T-cell (primary cell): Measurements from ENCODE around the gene GEMIN2. TPM values are rescaled to one million over a fixed set of nuclear protein-coding genes. Genes with fewer than 3 reads are reported as not detected.
"Not testable (repeated sequence)": the region's sequence is repeated elsewhere in the genome, so short reads cannot be mapped to it uniquely, and the experiment has no call there.

Source experiments
- ATAC-seq, 4 experiments: fragments of 200-7000 bp in 3 of 4; fragments of 150-1000 bp in 1 of 4; cut with Tn5 transposase; replicated peaks in 1 of 4; 1 replicate in 3 of 4; 2 replicates in 1 of 4; pipeline ENCODE4 v1.10.0; 2021; ENCODE audit warnings: moderate library complexity in 3 of 4, mild to moderate bottlenecking in 2 of 4, moderate number of reproducible peaks in 1 of 4
- CTCF ChIA-PET, 2 donors: fragments of 300-600 bp; sonication (Branson Sonifier 250); formaldehyde crosslinking; loops; one replicate each; lab custom pipeline; 2022; ENCODE audit warnings: antibody characterized with exemption in 2 of 2; lab: Charles Lee
- POLR2A ChIA-PET, 2 donors: fragments of 300-600 bp; sonication (Branson Sonifier 250); formaldehyde crosslinking; loops; one replicate each; lab custom pipeline; 2022; ENCODE audit warnings: antibody characterized with exemption in 2 of 2; lab: Charles Lee
- DNase-seq, 35 experiments: peaks; one replicate each; pipeline versions ENCODE4 v3.0.0 to v3.0.0-alpha.2; 2013 to 2023
- H3K27ac ChIP-seq: one replicate; pipeline ENCODE4 v1.5.1; 2013; ENCODE audit warnings: low read length
- H3K27me3 ChIP-seq, 2 experiments: replicated peaks in 1 of 2; 1 replicate in 1 of 2; 2 replicates in 1 of 2; pipeline versions ENCODE4 v1.6.1 to v1.7.0; 2013; ENCODE audit warnings: low read length in 1 of 2, mixed read lengths in 1 of 2; ENCODE audit not compliant: control insufficient read depth in 2 of 2, insufficient read depth in 2 of 2; ENCODE audit errors: extremely low read depth in 1 of 2
- H3K36me3 ChIP-seq, 2 donors: 1 replicate in 1 of 2; 2 replicates in 1 of 2; pipeline versions ENCODE4 v1.6.1 to v1.7.0; 2013; ENCODE audit warnings: low read length in 1 of 2; ENCODE audit not compliant: control insufficient read depth in 2 of 2, insufficient read depth in 1 of 2; ENCODE audit errors: extremely low read depth in 1 of 2
- H3K4me1 ChIP-seq, 2 experiments: 1 replicate in 1 of 2; 2 replicates in 1 of 2; pipeline versions ENCODE4 v1.6.1 to v1.7.0; 2013; ENCODE audit warnings: low read length in 2 of 2, mixed read lengths in 1 of 2; ENCODE audit not compliant: insufficient read depth in 2 of 2, control insufficient read depth in 1 of 2; ENCODE audit errors: extremely low read depth in 1 of 2
- H3K4me3 ChIP-seq, 2 donors: 1 replicate in 1 of 2; 2 replicates in 1 of 2; pipeline versions ENCODE4 v1.5.1 to v1.7.0; 2013; ENCODE audit warnings: mild to moderate bottlenecking in 2 of 2, low read length in 1 of 2, moderate library complexity in 1 of 2; ENCODE audit not compliant: control insufficient read depth in 1 of 2; ENCODE audit errors: extremely low read depth in 1 of 2
- H3K9me3 ChIP-seq: 2 replicates; pipeline ENCODE4 v1.7.0; 2013
- H3K27ac Mint-ChIP-seq, 2 donors: one replicate each; pipeline ENCODE4 v1.8.0; 2020 to 2021; ENCODE audit warnings: mild to moderate bottlenecking in 2 of 2, mixed read lengths in 2 of 2
- H3K27me3 Mint-ChIP-seq, 2 donors: one replicate each; pipeline ENCODE4 v1.8.0; 2021 to 2022; ENCODE audit warnings: mixed read lengths in 2 of 2
- H3K36me3 Mint-ChIP-seq: one replicate; pipeline ENCODE4 v1.8.0; 2021; ENCODE audit warnings: mixed read lengths
- H3K4me1 Mint-ChIP-seq, 3 donors: one replicate each; pipeline ENCODE4 v1.8.0; 2020 to 2022; ENCODE audit warnings: mixed read lengths in 3 of 3, mild to moderate bottlenecking in 1 of 3
- H3K4me3 Mint-ChIP-seq, 3 donors: one replicate each; pipeline ENCODE4 v1.8.0; 2020 to 2022; ENCODE audit warnings: mild to moderate bottlenecking in 3 of 3, mixed read lengths in 3 of 3, moderate library complexity in 3 of 3
- H3K9me3 Mint-ChIP-seq, 3 donors: one replicate each; pipeline ENCODE4 v1.8.0; 2020 to 2022; ENCODE audit warnings: mixed read lengths in 3 of 3
- WGBS: methylation state at CpG from one replicate; pipeline ENCODE4 v1.1.5; 2013; ENCODE audit warnings: missing lambda C conversion rate; ENCODE audit not compliant: insufficient coverage; 5-methylcytosine and 5-hydroxymethylcytosine counted together
- total RNA-seq, 35 experiments: library from RNA in 6 of 35; stranded (reverse) in 6 of 35; fragments of 120-200 nt in 1 of 35; gene quantifications; one replicate each; pipeline versions ENCODE4 v1.2.1 to v1.2.4 and lab custom pipeline; 2013 to 2026

The GEMIN2 gene
- total RNA-seq, 5 donors from 2014 or later (not counting 1 experiment from before 2014, with no cell fraction given): 12.4 to 17.1 (median 13.9) TPM

GRCh38 chr14:39182770-39183684, 68.9 kb downstream of the GEMIN2 start:
- Mint-ChIP-seq H3K9me3 (no peaks in the 10 kb centered on the region), H3K27me3 (no peaks in the 10 kb centered on the region), H3K4me3 (no peak overlapping the region), H3K36me3 (peaks cover 29% of the 10 kb centered on the region), H3K27ac (peak overlapping the region in 1 of 2 donors; percentile 23), H3K4me1 (peaks cover 7 to 18% (median 10%) of the 10 kb centered on the region in 3 donors)
- no peak for ATAC-seq
- ChIA-PET POLR2A (interaction anchor here in 1 of 2 donors (0.5 to 0.7 kb wide), 3 partner anchors 10 to 29 kb away, joined by 3 to 7 read pairs (median 3); no protein-coding TSS in a partner anchor), CTCF (no interaction called here)
- peaks cover 10 to 11% of the 10 kb centered on the region in 2 experiments for H3K4me1 ChIP-seq
- no peaks in the 10 kb centered on the region for H3K27me3 ChIP-seq
- H3K27ac ChIP-seq: no peak overlapping the region
- H3K4me3 ChIP-seq: no peak overlapping the region
- H3K36me3 ChIP-seq: peaks cover 9 to 60% of the 10 kb centered on the region in 2 donors
- no peaks in the 10 kb centered on the region for H3K9me3 ChIP-seq
- no peak for DNase-seq
- no CpG with 5 or more reads among the region's 1 CpG for WGBS

DNA sequence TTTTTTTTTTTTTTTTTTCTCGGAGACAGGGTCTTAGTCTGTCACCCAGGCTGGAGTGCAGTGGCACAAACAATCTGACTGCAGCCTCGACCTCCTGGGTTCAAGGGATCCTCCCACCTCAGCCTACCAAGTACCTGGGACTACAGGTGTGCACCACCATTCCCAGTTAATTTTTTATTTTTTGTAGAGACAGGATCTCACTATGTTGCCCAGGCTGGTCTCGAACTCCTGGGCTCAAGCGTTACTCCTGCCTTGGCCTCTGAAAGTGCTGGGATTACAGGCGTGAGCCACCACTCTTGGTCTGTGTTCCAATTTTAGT, 69.5 kb downstream of the GEMIN2 start:
- H3K9me3 ChIP-seq, H3K4me3 Mint-ChIP-seq, H3K27me3 Mint-ChIP-seq, H3K27me3 ChIP-seq, H3K4me3 ChIP-seq, H3K27ac ChIP-seq, DNase-seq, ATAC-seq, H3K27ac Mint-ChIP-seq, CTCF ChIA-PET, H3K9me3 Mint-ChIP-seq: not testable (repeated sequence)
- POLR2A ChIA-PET: interaction anchor here in 1 of 2 donors (0.5 to 0.7 kb wide), 3 partner anchors 9 to 46 kb away, joined by 3 to 7 read pairs (median 7); no protein-coding TSS in a partner anchor
- H3K36me3 Mint-ChIP-seq: peaks cover 28% of the 10 kb centered on the region
- 89% methylated on average over 3 of the region's 5 CpGs for WGBS
- H3K4me1 Mint-ChIP-seq: peaks cover 7 to 19% (median 10%) of the 10 kb centered on the region in 3 donors
- Histone ChIP-seq H3K4me1 (peaks cover 5 to 10% of the 10 kb centered on the region in 2 experiments), H3K36me3 (peaks cover 5 to 54% of the 10 kb centered on the region in 2 donors)

- H3K4me1 ChIP-seq: peaks cover 4 to 7% of the 10 kb centered on the region in 2 experiments
- no peak overlapping the region for H3K27ac ChIP-seq
- H3K4me3 ChIP-seq: no peak overlapping the region
- H3K9me3 Mint-ChIP-seq: no peaks in the 10 kb centered on the region
- POLR2A ChIA-PET: interaction anchor here (0.5 to 1.3 kb wide), 7 partner anchors 70 to 214 kb away, joined by 3 to 12 read pairs (median 3); partner anchors contain the start of gene GEMIN2 (in 1 of the 2)
- no peaks in the 10 kb centered on the region for H3K27me3 ChIP-seq
- ATAC-seq: no peak
- DNase-seq: peak in 1 of 35 experiments; percentile 7
- no peak overlapping the region for H3K27ac Mint-ChIP-seq
- WGBS: 100% methylated on average over 4 of the region's 4 CpGs
- peaks cover 0 to 12% (median 1%) of the 10 kb centered on the region in 3 donors for H3K4me1 Mint-ChIP-seq
- H3K4me3 Mint-ChIP-seq: no peak overlapping the region
- H3K36me3 ChIP-seq: peaks cover 5 to 43% of the 10 kb centered on the region in 2 donors
- peaks cover 20% of the 10 kb centered on the region for H3K36me3 Mint-ChIP-seq
- no peaks in the 10 kb centered on the region for H3K27me3 Mint-ChIP-seq
- no peaks in the 10 kb centered on the region for H3K9me3 ChIP-seq
- CTCF ChIA-PET: no interaction called here
Measured at GRCh38 chr14:39184628-39185255, 70.6 kb downstream of the GEMIN2 start.

DNA sequence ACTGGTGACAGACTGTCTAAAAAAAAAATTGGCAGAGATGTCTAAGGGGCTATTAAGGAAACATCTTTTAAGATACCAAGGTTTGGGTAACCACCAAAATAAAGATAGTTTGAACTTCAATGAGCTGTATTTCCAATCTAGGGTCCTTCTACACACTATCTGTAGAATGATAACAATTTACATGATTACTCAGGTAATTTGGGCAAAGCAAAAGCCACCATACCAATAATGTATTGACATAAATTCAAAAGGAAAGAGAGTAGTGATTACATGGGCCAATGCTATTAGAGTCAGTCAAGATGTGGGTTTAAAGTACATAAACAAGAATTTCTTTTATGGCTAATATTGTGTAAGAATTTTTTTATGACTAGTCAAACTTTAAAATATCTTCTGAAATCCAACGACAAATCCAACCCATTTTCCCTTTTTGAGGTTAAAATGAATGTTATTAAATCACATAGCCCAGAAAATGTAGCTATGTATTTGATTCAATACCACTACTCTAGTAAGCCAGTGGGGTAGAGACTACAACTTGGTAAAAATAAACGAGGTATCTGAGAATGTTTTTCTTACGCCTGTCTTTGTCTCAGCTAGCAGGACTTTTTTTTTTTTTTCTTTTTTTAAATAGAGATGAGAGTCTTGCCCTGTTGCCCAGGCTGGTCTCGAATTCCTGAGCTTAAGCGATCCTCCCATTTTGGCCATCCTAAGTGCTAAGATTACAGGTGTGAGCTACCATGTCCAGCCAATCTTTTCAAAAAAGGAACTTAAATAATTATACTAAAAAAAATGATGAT, 71.3 kb downstream of the GEMIN2 start:
- H3K4me3 ChIP-seq: no peak overlapping the region
- WGBS: 100% methylated on average over 1 of the region's 5 CpGs

More for the DNA sequence above, 71.3 kb downstream of the GEMIN2 start:
- CTCF ChIA-PET: interaction anchor here in 1 of 2 donors (0.7 kb wide), 1 partner anchor 310 kb away, joined by 3 read pairs; no protein-coding TSS in a partner anchor
- Mint-ChIP-seq H3K27ac (peak overlapping the region in 1 of 2 donors; percentile 28), H3K36me3 (peaks cover 18% of the 10 kb centered on the region), H3K4me1 (peaks cover 0 to 10% (median 1%) of the 10 kb centered on the region in 3 donors), H3K27me3 (no peaks in the 10 kb centered on the region), H3K4me3 (no peak overlapping the region), H3K9me3 (no peaks in the 10 kb centered on the region)
- H3K4me1 ChIP-seq: peaks cover 3 to 4% of the 10 kb centered on the region in 2 experiments
- no peaks in the 10 kb centered on the region for H3K27me3 ChIP-seq
- ATAC-seq: no peak
- peaks cover 5 to 36% of the 10 kb centered on the region in 2 donors for H3K36me3 ChIP-seq
- DNase-seq: no peak
- no peaks in the 10 kb centered on the region for H3K9me3 ChIP-seq
- POLR2A ChIA-PET: interaction anchor here (0.5 to 1.3 kb wide), 11 partner anchors 15 to 242 kb away, joined by 3 to 6 read pairs (median 4); partner anchors contain the start of genes GEMIN2 (in 1 of the 2) and TRAPPC6B (in 1 of the 2)
- no peak overlapping the region for H3K27ac ChIP-seq

Other genes starting within 250 kb of the GEMIN2 start
- gene SEC23A, start 11.1 kb upstream of the GEMIN2 start, total RNA-seq: 10 to 100 TPM; 42.5 to 58.2 (median 49.3) TPM
- 10 to 100 TPM; 14.9 to 34.3 (median 30.1) TPM for gene TRAPPC6B, start 56.0 kb downstream of the GEMIN2 start, total RNA-seq
- gene PNN, start 60.9 kb downstream of the GEMIN2 start, total RNA-seq: 100 to 1,000 TPM in 2 of 5 donors, 10 to 100 TPM in 3; 80.2 to 136 (median 94.4) TPM
- gene MIA2, start 119.6 kb downstream of the GEMIN2 start, total RNA-seq: 10 to 100 TPM; 24.8 to 28.3 (median 25.5) TPM